ENCODE measurements around the gene BANP. TPM values are rescaled to one million over a fixed set of nuclear protein-coding genes. Genes with fewer than 3 reads are reported as not detected.

Gene BANP
- total RNA-seq, 1 donor, result 25.9 TPM

GRCh38 chr16:87959391-87959990, 8.3 kb downstream of the BANP start:
- DNase-seq (ENCODE audit: low read depth), result no peak
- H3K4me3 ChIP-seq (ENCODE audit: low read depth, low read length), result no peak overlapping the region
- no peak for TF ChIP-seq CTCF (IDR thresholded peaks at IDR 0.05; ENCODE audit: insufficient read depth, low read depth, low read length)

- TF ChIP-seq CTCF (IDR thresholded peaks at IDR 0.05; ENCODE audit: insufficient read depth, low read depth, low read length), result no peak
- no peak overlapping the region for H3K4me3 ChIP-seq (ENCODE audit: low read depth, low read length)
- no peak for DNase-seq (ENCODE audit: low read depth)
Measured at GRCh38 chr16:87960296-87960695, 9.1 kb downstream of the BANP start.

- no peak for TF ChIP-seq CTCF (IDR thresholded peaks at IDR 0.05; ENCODE audit: insufficient read depth, low read depth, low read length)
- no peak for DNase-seq (ENCODE audit: low read depth)
- H3K4me3 ChIP-seq (ENCODE audit: low read depth, low read length), result no peak overlapping the region
Measured at GRCh38 chr16:87960852-87961251, 9.6 kb downstream of the BANP start.

GRCh38 chr16:87961623-87962022, 10.4 kb downstream of the BANP start:
- DNase-seq (ENCODE audit: low read depth), result no peak

GRCh38 chr16:87963400-87963799, 12.2 kb downstream of the BANP start:
- no peak for TF ChIP-seq CTCF (IDR thresholded peaks at IDR 0.05; ENCODE audit: insufficient read depth, low read depth, low read length)
- DNase-seq (ENCODE audit: low read depth), result peak; percentile 79
- H3K4me3 ChIP-seq (ENCODE audit: low read depth, low read length), result no peak overlapping the region

More at GRCh38 chr16:87961623-87962022, 10.4 kb downstream of the BANP start:
- TF ChIP-seq CTCF (IDR thresholded peaks at IDR 0.05; ENCODE audit: insufficient read depth, low read depth, low read length), result no peak
- no peak overlapping the region for H3K4me3 ChIP-seq (ENCODE audit: low read depth, low read length)

- H3K4me3 ChIP-seq (ENCODE audit: low read depth, low read length), result no peak overlapping the region
- DNase-seq (ENCODE audit: low read depth), result no peak
- no peak for TF ChIP-seq CTCF (IDR thresholded peaks at IDR 0.05; ENCODE audit: insufficient read depth, low read depth, low read length)
Measured at GRCh38 chr16:87964049-87964659, 12.9 kb downstream of the BANP start.

GRCh38 chr16:87965417-87965816, 14.2 kb downstream of the BANP start:
- DNase-seq (ENCODE audit: low read depth), result no peak
- no peak overlapping the region for H3K4me3 ChIP-seq (ENCODE audit: low read depth, low read length)
- no peak for TF ChIP-seq CTCF (IDR thresholded peaks at IDR 0.05; ENCODE audit: insufficient read depth, low read depth, low read length)
